Heart left ventricle (tissue), 13 donors: ENCODE data around the gene TRIM6.

Experiments used
- POLR2A ChIP-seq, 2 donors: fragments of 450-650 bp; IDR thresholded peaks; one replicate each; pipeline ENCODE4 v1.6.1; 2017; ENCODE audit warnings: antibody characterized with exemption in 2 of 2, mild to moderate bottlenecking in 2 of 2, moderate library complexity in 2 of 2
- TF ChIP-seq, protein P1 (sequence below), 12 donors: fragments of 200-600 bp; sonication (generic) in 4 of 12; IDR thresholded peaks; one replicate each; pipeline versions ENCODE4 v1.5.0 to v1.8.0; 2018 to 2022; ENCODE audit warnings: antibody characterized with exemption in 12 of 12, mild to moderate bottlenecking in 5 of 12
- donor health status: ischemic (EF 13 %, LVEDD 7.1; RV severe dilation, severe dysfunction).
- donor health status: DM: no; HTN: yes; CAD: no.
- donor health status: DM: no; HTN: no; CAD: no.
- donor health status: ischemic (EF 25% LVEDD 6.9; RV normal size, moderate dysfunction).
- donor health status: ischemic (EF 25% LVEDD 5.7; RV mildly dilated, moderate dysfunction).
- donor health status: ischemic (EF 35%, LVEDD 5.7; RV mildly dilated, moderate dysfunction).
- donor health status: nonischemic (EF 11% LVEDD 7.7; RV severe dilation, severe dysfunction).
- donor health status: DM: yes; HTN: yes; CAD: no.
- donor health status: PGD.
- donor health status: ischemic (EF 29% LVEDD 5.4; RV normal size, mild dysfunction).
- donor health status: nonischemic (EF 23%, LVEDD 6.1; RV moderate dilation, normal function).

DNA sequence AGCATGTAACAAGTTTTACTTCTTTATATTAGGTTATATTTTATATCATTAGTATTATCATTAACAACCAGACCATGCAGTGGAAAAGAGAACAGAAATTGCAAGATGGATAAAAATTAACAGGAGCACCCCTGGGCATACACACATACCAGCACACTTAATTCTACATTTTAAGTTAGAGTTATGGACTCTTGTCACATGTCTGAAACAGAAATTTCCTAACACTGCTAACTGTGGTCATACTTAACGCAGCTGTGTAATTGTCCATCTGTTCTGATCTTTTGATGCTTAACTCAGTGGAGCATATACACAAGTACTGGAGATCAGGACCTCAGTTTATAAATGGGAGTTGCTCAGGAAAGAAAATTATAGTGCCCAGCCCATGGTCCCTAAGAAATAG is 48.5 kb upstream of the TRIM6 start:
- TF ChIP-seq, protein P1, sequence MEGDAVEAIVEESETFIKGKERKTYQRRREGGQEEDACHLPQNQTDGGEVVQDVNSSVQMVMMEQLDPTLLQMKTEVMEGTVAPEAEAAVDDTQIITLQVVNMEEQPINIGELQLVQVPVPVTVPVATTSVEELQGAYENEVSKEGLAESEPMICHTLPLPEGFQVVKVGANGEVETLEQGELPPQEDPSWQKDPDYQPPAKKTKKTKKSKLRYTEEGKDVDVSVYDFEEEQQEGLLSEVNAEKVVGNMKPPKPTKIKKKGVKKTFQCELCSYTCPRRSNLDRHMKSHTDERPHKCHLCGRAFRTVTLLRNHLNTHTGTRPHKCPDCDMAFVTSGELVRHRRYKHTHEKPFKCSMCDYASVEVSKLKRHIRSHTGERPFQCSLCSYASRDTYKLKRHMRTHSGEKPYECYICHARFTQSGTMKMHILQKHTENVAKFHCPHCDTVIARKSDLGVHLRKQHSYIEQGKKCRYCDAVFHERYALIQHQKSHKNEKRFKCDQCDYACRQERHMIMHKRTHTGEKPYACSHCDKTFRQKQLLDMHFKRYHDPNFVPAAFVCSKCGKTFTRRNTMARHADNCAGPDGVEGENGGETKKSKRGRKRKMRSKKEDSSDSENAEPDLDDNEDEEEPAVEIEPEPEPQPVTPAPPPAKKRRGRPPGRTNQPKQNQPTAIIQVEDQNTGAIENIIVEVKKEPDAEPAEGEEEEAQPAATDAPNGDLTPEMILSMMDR (IDR thresholded peaks at IDR 0.05) = no peak
- TF ChIP-seq POLR2A (IDR thresholded peaks at IDR 0.05) = no peak
